GM19324 (cell line): ENCODE measurements around the gene AHDC1.
"Not testable (repeated sequence)": the region's sequence is repeated elsewhere in the genome, so short reads cannot be mapped to it uniquely, and the experiment has no call there.

Source experiments
- ATAC-seq: cut with Tn5 transposase; IDR thresholded peaks from one replicate; pipeline ENCODE4 v1.9.1; 2021; ENCODE audit warnings: mild to moderate bottlenecking, moderate library complexity; ENCODE audit not compliant: unreplicated experiment, low FRiP score

The AHDC1 gene

GRCh38 chr1:27633640-27634176, 29.8 kb upstream of the AHDC1 start:
- ATAC-seq = no peak

GRCh38 chr1:27633298-27633610, 29.3 kb upstream of the AHDC1 start:
- ATAC-seq = peak; percentile 3

DNA sequence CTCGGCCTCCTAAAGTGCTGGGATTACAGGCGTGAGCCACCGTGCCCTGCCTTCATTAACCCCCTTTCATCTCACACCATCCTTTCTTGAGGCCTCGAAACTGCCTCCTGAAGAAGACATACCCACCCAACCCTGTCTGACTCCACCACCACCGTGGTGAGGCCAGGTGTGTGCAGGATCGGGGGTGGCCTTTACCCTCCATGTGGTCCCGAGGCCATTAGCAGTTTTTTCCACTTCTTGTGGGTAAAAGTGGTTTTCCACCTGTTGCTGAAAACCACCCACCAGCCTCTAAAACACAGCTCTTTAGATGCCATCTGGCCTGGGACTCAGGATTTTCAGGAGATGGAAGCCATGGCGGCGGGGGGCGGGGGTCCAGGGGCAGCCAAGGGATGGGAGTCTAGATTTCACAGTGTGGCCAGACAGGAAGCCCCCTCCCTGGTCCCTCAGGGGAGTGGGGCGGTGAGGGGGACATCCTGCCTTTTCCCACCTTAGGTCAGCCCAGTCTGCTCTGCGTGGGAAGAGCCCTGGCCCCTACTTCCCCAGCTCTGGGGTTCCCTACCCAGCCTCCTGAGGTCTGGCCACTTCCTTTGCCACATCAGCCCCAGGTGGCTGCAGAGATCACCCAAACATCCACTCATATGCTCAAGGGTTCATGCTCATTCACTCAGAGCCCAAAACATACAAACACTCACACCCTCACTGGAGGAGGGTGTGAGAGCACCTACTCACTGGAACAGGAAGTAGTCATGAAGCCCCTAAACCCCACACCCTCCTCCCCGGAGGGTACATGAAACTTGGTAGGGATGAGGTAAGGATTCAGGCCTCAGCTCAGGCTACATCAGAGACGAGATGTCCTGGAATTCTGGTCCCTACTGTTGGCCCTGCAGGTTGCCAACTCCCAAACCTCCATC, 28.7 kb upstream of the AHDC1 start:
- ATAC-seq = peak; percentile 32

- ATAC-seq = no peak
Measured at GRCh38 chr1:27630859-27631491, 27.0 kb upstream of the AHDC1 start.

DNA sequence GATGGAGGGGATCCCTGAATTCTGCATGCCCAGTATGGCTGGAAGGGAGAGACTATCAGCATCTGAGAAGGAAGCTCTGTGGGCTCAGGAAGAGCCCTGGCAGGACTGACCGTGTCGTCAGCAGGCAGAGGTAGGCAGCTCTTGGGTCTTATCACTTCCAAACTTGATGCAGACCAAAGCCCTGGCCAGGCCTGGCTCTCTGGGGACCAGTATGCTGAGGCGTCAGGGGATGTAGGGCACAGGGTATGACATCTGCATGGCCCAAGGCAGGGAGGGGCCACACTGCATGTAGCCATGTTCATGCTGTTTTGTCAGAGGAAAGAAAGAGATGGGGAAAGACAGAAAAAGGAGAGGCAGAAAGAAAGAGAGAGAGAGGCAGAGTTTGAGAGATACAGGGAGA, 24.8 kb upstream of the AHDC1 start:
- ATAC-seq = no peak

GRCh38 chr1:27627733-27628132, 23.8 kb upstream of the AHDC1 start:
- ATAC-seq = not testable (repeated sequence)

DNA sequence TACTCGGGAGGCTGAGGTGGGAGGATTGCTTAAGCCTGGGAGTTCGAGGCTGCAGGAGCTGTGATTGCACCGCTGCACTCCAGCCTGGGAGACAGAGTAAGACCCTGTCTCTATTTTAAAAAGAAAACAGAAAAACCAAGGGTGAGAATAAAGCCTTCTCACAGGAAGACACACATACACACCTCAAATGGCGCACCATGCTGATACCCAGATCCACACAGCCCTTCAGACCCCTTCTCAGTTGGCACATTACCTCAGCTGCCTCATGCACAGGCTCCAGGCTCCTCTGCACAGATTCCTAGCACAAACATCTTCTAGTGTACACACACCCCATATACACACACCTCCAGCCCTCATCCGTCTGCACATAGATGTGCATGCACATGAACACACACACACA, 23.1 kb upstream of the AHDC1 start:
- ATAC-seq = no peak

DNA sequence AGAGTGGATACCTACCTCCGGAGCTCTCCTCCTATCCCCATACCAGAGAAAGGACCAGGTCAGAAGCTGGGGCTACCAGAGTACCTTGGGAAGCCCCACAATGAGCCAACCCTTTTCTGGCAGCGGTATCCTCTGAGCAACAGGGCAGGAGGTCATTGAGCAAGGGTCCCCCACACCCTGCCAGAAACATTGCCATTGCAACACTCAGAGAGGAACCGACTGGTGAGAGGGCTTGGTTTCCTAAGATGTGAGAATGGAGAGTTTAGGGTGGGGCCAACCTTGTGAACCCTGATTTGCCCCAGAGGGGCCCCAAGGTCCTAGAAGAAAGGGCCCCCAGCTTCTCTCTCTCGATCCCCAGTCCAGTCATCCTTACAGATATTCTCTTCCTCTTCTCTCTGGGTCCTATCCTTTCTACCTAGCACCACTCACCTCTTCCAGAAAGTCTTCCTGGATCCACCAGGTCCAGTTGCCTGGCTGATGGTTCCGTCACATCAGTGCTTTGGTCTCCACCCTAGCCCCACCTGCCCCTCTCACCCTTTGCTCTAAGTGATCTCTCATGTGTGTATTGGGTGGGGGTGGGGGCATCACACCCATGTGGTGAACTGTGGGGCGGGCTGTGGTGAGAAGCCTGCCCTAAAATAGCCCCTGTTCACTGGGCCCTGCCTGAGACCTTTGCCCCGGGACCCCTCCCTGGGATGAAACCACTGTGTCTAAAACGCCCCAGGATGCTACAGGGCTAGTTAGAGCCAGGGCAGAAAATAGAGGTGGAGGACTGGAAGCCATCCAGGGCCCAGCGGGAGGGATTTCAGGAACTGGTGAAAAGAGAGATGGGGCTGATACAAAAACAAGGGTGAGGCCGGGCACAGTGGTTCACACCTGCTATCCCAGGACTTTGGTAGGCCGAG, 22.3 kb upstream of the AHDC1 start:
- ATAC-seq = no peak

GRCh38 chr1:27624467-27625178, 20.7 kb upstream of the AHDC1 start:
- peak; percentile 19 for ATAC-seq

- no peak for ATAC-seq
Measured at GRCh38 chr1:27623327-27624212, 19.6 kb upstream of the AHDC1 start.

- ATAC-seq = no peak
Measured at GRCh38 chr1:27622828-27623227, 18.9 kb upstream of the AHDC1 start.

DNA sequence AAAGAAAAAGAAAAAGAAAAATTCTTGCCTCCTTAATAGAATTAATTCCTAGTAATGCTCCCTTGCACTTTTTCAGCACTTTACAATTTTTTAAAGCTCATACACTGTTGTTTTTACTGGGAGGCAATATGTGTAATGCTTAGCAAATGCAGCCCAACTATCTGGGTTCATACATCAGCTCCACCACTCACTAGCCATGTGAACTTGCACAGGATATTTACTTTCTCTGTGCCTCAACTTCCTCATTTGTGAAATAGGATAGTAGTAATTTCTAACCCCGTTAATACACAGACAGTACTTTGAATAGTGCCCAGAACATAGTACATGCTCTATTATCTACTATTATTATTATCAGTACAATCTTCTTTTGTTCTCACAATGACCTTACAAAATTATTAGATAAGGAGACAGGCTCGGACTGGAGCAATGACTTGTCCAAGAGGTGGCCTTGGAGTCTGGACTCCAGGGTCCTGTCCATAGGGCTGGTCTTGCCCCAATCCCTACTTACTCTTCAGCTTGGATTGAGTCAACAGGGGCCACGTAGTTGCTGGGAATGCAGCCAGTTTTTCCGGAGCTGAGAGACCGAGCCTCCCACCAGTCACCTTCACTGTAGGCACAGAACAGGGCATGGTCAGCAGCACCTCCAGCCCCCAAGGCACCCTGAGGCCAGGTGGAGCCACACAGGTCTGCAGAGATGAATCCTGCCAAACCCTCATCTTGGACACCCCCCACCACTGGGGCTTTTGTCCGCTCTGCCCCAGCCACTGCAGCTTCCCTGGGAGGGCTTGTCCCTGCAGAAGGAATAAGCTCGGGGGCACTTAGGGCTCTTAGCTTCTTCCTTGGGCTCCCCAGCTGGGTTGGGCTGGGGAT, 17.3 kb upstream of the AHDC1 start:
- ATAC-seq = no peak

DNA sequence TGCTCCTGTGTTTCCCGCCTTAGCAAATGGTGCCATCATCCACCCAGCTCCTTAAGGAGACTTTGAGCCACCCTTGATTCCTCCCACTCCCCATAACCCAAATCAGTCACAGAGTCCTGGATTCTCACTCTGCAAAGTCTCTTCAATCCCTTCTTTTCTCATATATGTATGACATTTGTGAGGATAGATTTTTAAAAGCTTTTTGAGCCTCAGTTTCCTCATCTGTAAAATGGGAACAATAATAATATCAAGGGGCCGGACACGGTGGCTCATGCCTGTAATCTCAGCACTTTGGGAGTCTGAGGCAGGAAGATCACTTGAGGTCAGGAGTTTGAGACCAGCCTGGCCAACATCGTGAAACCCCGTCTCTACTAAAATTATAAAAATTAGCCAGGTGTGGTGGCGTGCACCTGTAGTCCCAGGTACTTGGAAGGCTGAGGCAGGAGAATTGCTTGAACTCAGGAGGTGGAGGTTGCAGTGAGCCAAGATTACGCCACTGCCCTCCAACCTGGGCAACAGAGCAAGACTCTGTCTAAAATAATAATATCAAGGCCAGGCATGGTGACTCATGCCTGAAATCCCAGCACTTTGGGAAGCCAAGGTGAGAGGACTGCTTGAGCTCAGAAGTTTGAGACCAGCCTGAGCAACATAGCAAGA, 16.0 kb upstream of the AHDC1 start:
- not testable (repeated sequence) for ATAC-seq

- ATAC-seq = no peak
Measured at GRCh38 chr1:27618341-27619082, 14.6 kb upstream of the AHDC1 start.

DNA sequence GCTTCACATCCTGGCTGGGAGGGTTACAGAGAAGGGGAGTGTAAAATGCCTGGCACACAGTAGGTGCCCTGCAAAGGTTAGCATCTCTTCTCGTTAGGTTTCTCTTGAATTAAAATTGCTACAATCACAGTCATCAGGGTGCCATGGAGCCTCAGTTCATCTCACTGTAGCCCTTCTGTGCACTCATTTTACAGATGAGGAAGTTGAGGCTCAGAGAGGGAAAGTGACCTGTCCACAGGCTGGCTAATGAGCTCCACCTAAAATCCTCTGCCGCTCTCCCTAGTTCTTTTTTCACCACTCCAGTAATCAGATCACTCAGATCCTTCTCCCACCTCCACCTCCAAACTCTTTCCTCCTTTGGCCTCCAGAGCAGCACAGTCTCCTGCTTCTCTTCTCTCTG, 13.5 kb upstream of the AHDC1 start:
- ATAC-seq = no peak

DNA sequence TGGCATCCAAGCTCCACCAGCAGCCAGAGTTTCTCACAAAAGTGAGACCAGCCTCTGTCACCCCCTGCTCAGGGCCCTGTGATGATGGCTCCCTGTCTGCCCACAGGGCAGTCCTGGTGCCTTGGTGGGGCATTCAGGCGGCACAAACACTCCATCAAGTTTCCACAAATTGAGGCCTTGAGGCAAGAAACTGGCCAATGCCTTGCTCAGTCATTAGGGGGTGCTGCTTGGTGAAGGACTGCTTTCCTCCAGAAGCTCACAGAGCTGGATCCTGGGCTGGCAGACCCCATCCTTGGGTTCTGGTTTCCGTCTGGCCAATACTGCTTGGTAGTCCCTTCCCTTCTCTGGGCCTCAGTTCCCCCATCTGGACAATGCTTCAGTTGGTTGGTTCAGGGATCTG, 12.5 kb upstream of the AHDC1 start:
- ATAC-seq = no peak
